ENCODE results near the gene DPF3.

GRCh38 chr14:72723858-72724530 is 169.9 kb downstream of the DPF3 start:
- TF ChIP-seq POLR2A (IDR thresholded peaks at IDR 0.05) (no peak), CTCF (IDR thresholded peaks at IDR 0.05) (no peak)

All from esophagus squamous epithelium (tissue), 4 donors.